Esophagus (tissue), 2 donors: ENCODE results near the gene CCDC188. TPM values are rescaled to one million over a fixed set of nuclear protein-coding genes. Genes with fewer than 3 reads are reported as not detected.

Experiments
- H3K27ac ChIP-seq, 2 donors: one replicate each; pipeline ENCODE4 v1.5.1; 2013; ENCODE audit warnings: low read depth in 2 of 2, mild to moderate bottlenecking in 2 of 2, inconsistent platforms in 1 of 2, low read length in 1 of 2, moderate library complexity in 1 of 2
- H3K27me3 ChIP-seq, 2 donors: one replicate each; pipeline ENCODE4 v1.6.1; 2013; ENCODE audit warnings: low read length in 2 of 2, control low read depth in 1 of 2, mild to moderate bottlenecking in 1 of 2; ENCODE audit not compliant: insufficient read depth in 2 of 2, control insufficient read depth in 1 of 2
- H3K36me3 ChIP-seq, 2 donors: one replicate each; pipeline ENCODE4 v1.6.1; 2013; ENCODE audit warnings: low read length in 1 of 2; ENCODE audit not compliant: control insufficient read depth in 2 of 2, insufficient read depth in 2 of 2
- H3K4me1 ChIP-seq, 2 donors: one replicate each; pipeline ENCODE4 v1.6.1; 2013; ENCODE audit warnings: low read length in 1 of 2; ENCODE audit not compliant: control insufficient read depth in 2 of 2, insufficient read depth in 2 of 2
- H3K4me3 ChIP-seq, 2 donors: one replicate each; pipeline ENCODE4 v1.5.1; 2013; ENCODE audit warnings: low read length in 2 of 2, mild to moderate bottlenecking in 2 of 2, low read depth in 1 of 2, moderate library complexity in 1 of 2
- H3K9me3 ChIP-seq, 2 donors: one replicate each; pipeline ENCODE4 v1.6.1; 2013; ENCODE audit warnings: mild to moderate bottlenecking in 2 of 2, low read depth in 1 of 2, low read length in 1 of 2, moderate library complexity in 1 of 2; ENCODE audit not compliant: control insufficient read depth in 2 of 2, insufficient read depth in 1 of 2
- WGBS, 2 donors: extraction: QIAGEN DNeasy Blood & Tissue Kit; methylation state at CpG; one replicate each; pipeline ENCODE4 v1.1.7; 2013; 5-methylcytosine and 5-hydroxymethylcytosine counted together
- polyA plus RNA-seq, 2 donors: library from polyadenylated mRNA; stranded (reverse); fragments of 200-250 nt; gene quantifications; one replicate each; pipeline ENCODE4 v1.2.3, GENCODE V29; 2013
- donor health status: healthy with polysubstance abuse.
- donor health status: Bipolar disorder and iron deficiency.

Gene CCDC188
- polyA plus RNA-seq, 2 donors: 0.35 to 0.65 TPM

DNA sequence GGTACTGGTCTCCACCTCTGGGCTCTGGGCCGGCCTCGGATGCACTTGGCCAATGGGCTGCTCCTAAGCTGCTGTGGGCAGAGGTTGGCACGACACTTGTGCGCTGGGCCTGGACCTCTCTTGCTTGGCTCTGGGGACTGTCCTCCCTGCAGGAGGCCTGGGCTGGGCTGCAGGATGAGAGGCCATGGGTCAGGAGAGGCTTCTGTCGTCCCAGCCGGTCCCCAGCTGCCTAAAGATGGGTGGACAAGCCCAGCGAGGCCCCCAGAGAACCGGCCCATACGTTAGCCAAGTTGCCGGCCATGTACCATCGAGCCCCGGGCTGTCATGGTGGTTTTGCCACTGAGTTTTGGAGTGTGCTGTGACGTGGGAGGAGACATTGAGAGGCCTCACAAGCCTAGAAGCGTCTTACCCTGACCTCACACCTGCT, 1.6 kb upstream of the CCDC188 start:
- Histone ChIP-seq H3K27me3 (no peaks in the 10 kb centered on the region), H3K4me1 (no peaks in the 10 kb centered on the region), H3K4me3 (no peak overlapping the region), H3K9me3 (no peaks in the 10 kb centered on the region), H3K36me3 (no peaks in the 10 kb centered on the region), H3K27ac (no peak overlapping the region)
- 74 to 82% methylated on average over 14 of the region's 14 CpGs for WGBS, 2 donors

- Histone ChIP-seq H3K36me3 (no peaks in the 10 kb centered on the region), H3K27me3 (no peaks in the 10 kb centered on the region), H3K27ac (no peak overlapping the region), H3K4me1 (no peaks in the 10 kb centered on the region), H3K4me3 (no peak overlapping the region), H3K9me3 (no peaks in the 10 kb centered on the region)
- WGBS, 2 donors: 82 to 91% methylated on average over 4 of the region's 4 CpGs
Observed at GRCh38 chr22:20151276-20151588, 377 bp upstream of the CCDC188 start.

DNA sequence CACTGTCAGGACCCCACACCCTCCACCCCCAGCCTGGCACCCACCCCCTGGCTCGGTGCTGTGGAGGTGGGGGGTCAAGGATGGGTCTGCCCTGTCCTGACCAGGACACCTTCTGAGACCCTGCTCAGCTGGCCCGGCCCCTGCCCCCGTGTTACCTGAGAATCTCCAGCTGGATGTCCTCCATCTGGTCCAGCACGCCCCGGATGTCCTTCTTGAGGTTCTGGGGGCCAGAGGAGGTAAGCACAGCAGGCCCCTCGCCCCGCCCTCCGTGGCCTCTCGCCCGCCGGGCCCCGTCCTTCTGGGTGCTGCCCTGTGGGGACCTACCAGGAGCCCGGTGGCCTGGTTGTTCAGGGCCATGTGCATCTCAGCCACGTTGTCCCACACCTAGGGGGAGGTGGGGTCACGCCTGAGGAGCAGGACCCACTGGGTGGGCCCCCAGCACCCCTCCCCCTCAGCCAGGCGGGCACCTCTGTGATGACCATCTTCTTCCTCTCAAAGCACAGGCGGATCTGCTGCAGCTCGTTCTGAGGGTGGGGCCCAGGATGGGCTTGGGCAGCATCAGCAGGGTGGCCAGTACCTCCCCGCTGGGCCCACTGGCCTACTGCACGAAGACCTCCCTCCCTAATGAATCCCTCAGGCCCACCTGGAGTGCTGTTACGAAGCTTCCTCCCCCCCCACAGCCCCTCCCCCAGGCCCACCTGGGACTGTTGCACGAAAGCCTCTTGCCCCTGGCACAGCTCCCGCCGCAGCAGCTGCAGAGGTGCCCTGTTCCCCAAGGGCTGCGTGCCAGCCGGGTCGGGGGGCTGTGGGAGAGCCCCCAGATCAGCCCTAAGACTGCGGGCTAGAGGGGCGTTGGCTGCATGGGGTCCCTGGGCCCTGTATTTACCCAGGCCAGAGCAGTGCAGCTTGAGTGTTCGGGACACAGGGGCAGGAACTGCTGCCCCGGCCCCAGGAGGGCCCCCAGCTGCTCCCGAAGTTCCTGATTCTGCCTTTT, 1.3 kb downstream of the CCDC188 start:
- no peaks in the 10 kb centered on the region for H3K9me3 ChIP-seq
- 67 to 68% methylated on average over 23 to 32 of the region's 32 CpGs for WGBS, 2 donors
- no peaks in the 10 kb centered on the region for H3K27me3 ChIP-seq
- H3K27ac ChIP-seq: no peak overlapping the region
- H3K4me1 ChIP-seq: no peaks in the 10 kb centered on the region
- no peak overlapping the region for H3K4me3 ChIP-seq
- H3K36me3 ChIP-seq: peaks cover 0 to 10% of the 10 kb centered on the region in 2 donors

GRCh38 chr22:20148414-20148813, 2.4 kb downstream of the CCDC188 start:
- WGBS, 2 donors: 80 to 86% methylated on average over 12 to 18 of the region's 18 CpGs
- no peaks in the 10 kb centered on the region for H3K9me3 ChIP-seq
- no peak overlapping the region for H3K4me3 ChIP-seq
- peaks cover 0 to 16% of the 10 kb centered on the region in 2 donors for H3K36me3 ChIP-seq
- H3K27ac ChIP-seq: no peak overlapping the region
- H3K4me1 ChIP-seq: no peaks in the 10 kb centered on the region
- H3K27me3 ChIP-seq: no peaks in the 10 kb centered on the region

- Histone ChIP-seq H3K4me1 (no peaks in the 10 kb centered on the region), H3K27me3 (no peaks in the 10 kb centered on the region), H3K9me3 (no peaks in the 10 kb centered on the region), H3K27ac (no peak overlapping the region), H3K4me3 (no peak overlapping the region), H3K36me3 (peaks cover 0 to 21% of the 10 kb centered on the region in 2 donors)
- 72 to 79% methylated on average over 14 of the region's 14 CpGs for WGBS, 2 donors
Observed at GRCh38 chr22:20147237-20147988, 3.4 kb downstream of the CCDC188 start.

DNA sequence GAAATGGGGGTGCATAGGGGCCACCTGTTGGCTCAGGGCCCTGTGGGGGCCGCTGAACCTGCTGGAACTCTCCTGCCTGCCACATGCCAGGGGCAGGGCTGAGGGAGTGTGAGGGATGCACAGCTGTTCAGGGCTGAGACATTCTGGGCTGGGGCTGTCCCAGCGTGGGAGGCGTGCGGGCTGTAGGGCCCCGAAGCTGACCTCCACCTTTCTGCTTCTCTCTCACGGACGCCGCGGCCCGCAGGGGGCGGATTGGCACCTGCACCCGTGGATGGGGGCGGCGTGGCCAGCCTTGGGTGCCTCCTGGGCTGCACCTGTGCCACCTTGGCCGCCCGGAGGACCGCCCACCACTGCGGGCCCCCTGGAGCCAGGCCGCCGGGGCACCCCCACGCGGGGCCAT, 4.1 kb downstream of the CCDC188 start:
- Histone ChIP-seq H3K9me3 (no peaks in the 10 kb centered on the region), H3K4me3 (no peak overlapping the region), H3K27ac (no peak overlapping the region), H3K4me1 (no peaks in the 10 kb centered on the region), H3K27me3 (no peaks in the 10 kb centered on the region), H3K36me3 (peaks cover 0 to 21% of the 10 kb centered on the region in 2 donors)
- 80 to 82% methylated on average over 21 to 22 of the region's 22 CpGs for WGBS, 2 donors

DNA sequence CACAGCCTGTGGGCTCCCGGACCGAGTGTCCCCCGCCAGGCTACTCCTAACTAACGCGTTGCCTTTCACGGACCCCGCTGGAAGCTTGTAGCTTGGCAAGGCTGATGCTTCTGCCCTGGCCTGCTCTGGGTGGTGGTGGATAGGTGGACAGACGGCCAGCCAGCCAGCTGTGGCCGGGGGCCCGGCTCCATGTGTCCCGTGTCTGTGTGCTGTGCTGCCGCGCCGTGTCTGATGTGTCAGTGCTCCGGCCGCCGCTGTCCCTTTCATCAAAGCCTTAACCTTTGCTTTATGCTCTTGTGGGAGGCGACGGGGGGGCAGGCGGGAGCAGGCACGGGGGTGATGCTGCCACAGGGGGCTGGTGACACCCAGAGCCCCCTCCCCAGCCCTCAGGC, 5.0 kb downstream of the CCDC188 start:
- Histone ChIP-seq H3K4me3 (no peak overlapping the region), H3K4me1 (no peaks in the 10 kb centered on the region), H3K27me3 (no peaks in the 10 kb centered on the region), H3K27ac (no peak overlapping the region), H3K9me3 (no peaks in the 10 kb centered on the region), H3K36me3 (peaks cover 0 to 21% of the 10 kb centered on the region in 2 donors)
- 90% methylated on average over 21 of the region's 21 CpGs for WGBS, 2 donors

- Histone ChIP-seq H3K4me3 (no peak overlapping the region), H3K9me3 (no peaks in the 10 kb centered on the region), H3K27me3 (no peaks in the 10 kb centered on the region), H3K4me1 (no peaks in the 10 kb centered on the region), H3K36me3 (peaks cover 0 to 21% of the 10 kb centered on the region in 2 donors), H3K27ac (no peak overlapping the region)
- 84 to 88% methylated on average over 18 to 22 of the region's 22 CpGs for WGBS, 2 donors
Observed at GRCh38 chr22:20145206-20145831, 5.5 kb downstream of the CCDC188 start.

DNA sequence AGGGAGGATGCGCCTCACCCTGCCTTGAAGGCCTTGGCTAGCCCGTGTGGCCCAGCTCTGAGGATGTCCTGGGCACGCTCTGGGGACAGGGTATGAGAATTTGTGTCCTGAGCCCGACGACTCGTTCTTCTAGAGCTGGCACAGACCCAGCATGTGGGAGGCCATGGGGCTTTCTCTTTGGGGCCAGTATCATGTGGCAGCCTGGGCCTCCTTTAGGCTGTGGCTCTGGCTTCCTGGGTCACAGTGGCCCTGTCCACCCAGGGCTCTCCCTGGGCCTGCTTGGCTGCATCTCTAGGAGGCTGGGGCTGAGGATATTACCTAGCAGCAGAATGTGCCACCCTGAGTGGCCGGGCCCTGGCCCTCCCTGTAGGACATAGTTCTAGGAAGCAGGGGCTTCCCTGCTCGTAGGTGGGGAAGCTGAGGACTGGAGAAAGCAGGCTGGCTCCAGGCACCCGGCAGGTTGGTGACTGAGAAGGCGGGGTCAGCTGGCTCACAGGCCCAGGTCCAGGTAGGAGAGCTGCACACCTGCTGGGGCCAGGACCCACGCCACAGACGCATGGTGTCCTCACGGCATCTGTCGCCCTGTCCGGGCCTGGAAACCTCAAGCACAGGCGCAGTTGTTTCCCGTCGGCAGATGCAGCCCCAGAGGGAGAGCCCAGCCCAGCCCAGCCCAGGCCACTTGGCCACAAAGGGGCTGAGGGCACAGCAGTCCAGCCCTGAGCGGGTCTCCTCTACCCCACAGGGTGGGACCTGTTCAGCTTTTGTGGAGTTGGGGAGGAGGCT, 6.8 kb downstream of the CCDC188 start:
- Histone ChIP-seq H3K36me3 (peaks cover 0 to 29% of the 10 kb centered on the region in 2 donors), H3K4me1 (no peaks in the 10 kb centered on the region), H3K27me3 (no peaks in the 10 kb centered on the region), H3K9me3 (no peaks in the 10 kb centered on the region), H3K4me3 (no peak overlapping the region), H3K27ac (no peak overlapping the region)
- WGBS, 2 donors: 81 to 82% methylated on average over 19 of the region's 19 CpGs
